ENCODE results near the gene CXCL5. TPM values are rescaled to one million over a fixed set of nuclear protein-coding genes. Genes with fewer than 3 reads are reported as not detected.

CXCL5 gene
- total and polyA plus RNA-seq, 2 experiments from 2014 or later: 7.5 to 7.6 TPM

- H3K27ac Mint-ChIP-seq: no peak overlapping the region
- H3K4me2 ChIP-seq: no peak overlapping the region
- no peaks in the 10 kb centered on the region for H3F3A ChIP-seq (replicated peaks; ENCODE audit: low read depth)
- H3K27me3 Mint-ChIP-seq (ENCODE audit: insufficient read depth, low read depth, poor library complexity): no peaks in the 10 kb centered on the region
- H3K27me3 ChIP-seq (ENCODE audit: insufficient read depth): no peaks in the 10 kb centered on the region
- no peaks in the 10 kb centered on the region for H4K20me1 ChIP-seq (replicated peaks; ENCODE audit: insufficient read depth)
- DNase-seq (ENCODE audit: low spot score) (no peak), ATAC-seq (no peak)
- H3K79me2 ChIP-seq (replicated peaks; ENCODE audit: insufficient read depth): no peaks in the 10 kb centered on the region
- H3K9me2 ChIP-seq (ENCODE audit: insufficient read depth): no peaks in the 10 kb centered on the region
- H3K27ac ChIP-seq (ENCODE audit: low read depth): no peak overlapping the region
- no peak overlapping the region for H3K4me3 Mint-ChIP-seq
- H3K9me3 Mint-ChIP-seq: no peaks in the 10 kb centered on the region
- H2AFZ ChIP-seq: no peak overlapping the region
- H3K36me3 ChIP-seq (ENCODE audit: insufficient read depth): no peaks in the 10 kb centered on the region
- H3K4me3 ChIP-seq: no peak overlapping the region
- no peaks in the 10 kb centered on the region; the same call in 2 of the 3 replicates for H3K36me3 Mint-ChIP-seq (ENCODE audit: low read depth)
- H3K4me1 ChIP-seq (ENCODE audit: insufficient read depth): peaks cover 11% of the 10 kb centered on the region; the same call in 1 of the 2 replicates
- peaks cover 13% of the 10 kb centered on the region; the same call in 2 of the 3 replicates for H3K4me1 Mint-ChIP-seq
- no peak for TF ChIP-seq POLR2AphosphoS5 (IDR thresholded peaks at IDR 0.05; ENCODE audit: low read depth)
- TF ChIP-seq EZH2 (IDR thresholded peaks at IDR 0.05; ENCODE audit: low read depth, unreplicated experiment): no peak
- no peak for TF ChIP-seq NANOG (IDR thresholded peaks at IDR 0.05; ENCODE audit: borderline replicate concordance)
- TF ChIP-seq ZNF331 (CRISPR knock-in tag; IDR thresholded peaks at IDR 0.05; ENCODE audit: low read depth): no peak
- no peak for TF ChIP-seq REST (IDR thresholded peaks at IDR 0.05; ENCODE audit: unreplicated experiment)
- no peak for TF ChIP-seq ETS1 (IDR thresholded peaks at IDR 0.05)
- no peak for TF ChIP-seq STAT1 (IDR thresholded peaks at IDR 0.05; ENCODE audit: unreplicated experiment)
- no peak for TF ChIP-seq ZNF462 (CRISPR knock-in tag; IDR thresholded peaks at IDR 0.05)
- no peak for TF ChIP-seq CTCF (conservative IDR thresholded peaks at IDR 0.05; ENCODE audit: low read depth in 2 of 2)
- no peak for TF ChIP-seq JUNB (IDR thresholded peaks at IDR 0.05; ENCODE audit: unreplicated experiment)
- TF ChIP-seq ZNF114 (CRISPR knock-in tag; IDR thresholded peaks at IDR 0.05): no peak
- no peak for TF ChIP-seq CREB1 (CRISPR knock-in tag; IDR thresholded peaks at IDR 0.05; ENCODE audit: low read depth)
These were observed 33.1 kb upstream of the CXCL5 start for GRCh38 chr4:74031576-74031975.
